ENCODE measurements around the gene CMC1. TPM values are rescaled to one million over a fixed set of nuclear protein-coding genes. Genes with fewer than 3 reads are reported as not detected.

The CMC1 gene
- total RNA-seq, 1 donor from 2014 or later = 3.4 TPM

Other genes with a start within 250 kb of the CMC1 start
- 0.19 TPM in 1 of 2 replicates, not detected in the other for gene ZCWPW2, start 107.1 kb downstream of the CMC1 start, total RNA-seq
- 53.8 and 68.7 TPM in 2 replicates for gene AZI2, start 107.2 kb downstream of the CMC1 start, total RNA-seq